Activated gamma-delta T cell treated with anti-CD3 and anti-CD28 coated beads, Interleukin-2, amount 50 U/mL, for 16 hours (primary cell): ENCODE results near the gene ZSCAN21.
"Not testable (repeated sequence)": the region's sequence is repeated elsewhere in the genome, so short reads cannot be mapped to it uniquely, and the experiment has no call there.

ENCODE experiments used
- DNase-seq: peaks from one replicate; pipeline ENCODE4 v3.0.0-alpha.2; 2020; ENCODE audit warnings: low read depth

The ZSCAN21 gene

DNA sequence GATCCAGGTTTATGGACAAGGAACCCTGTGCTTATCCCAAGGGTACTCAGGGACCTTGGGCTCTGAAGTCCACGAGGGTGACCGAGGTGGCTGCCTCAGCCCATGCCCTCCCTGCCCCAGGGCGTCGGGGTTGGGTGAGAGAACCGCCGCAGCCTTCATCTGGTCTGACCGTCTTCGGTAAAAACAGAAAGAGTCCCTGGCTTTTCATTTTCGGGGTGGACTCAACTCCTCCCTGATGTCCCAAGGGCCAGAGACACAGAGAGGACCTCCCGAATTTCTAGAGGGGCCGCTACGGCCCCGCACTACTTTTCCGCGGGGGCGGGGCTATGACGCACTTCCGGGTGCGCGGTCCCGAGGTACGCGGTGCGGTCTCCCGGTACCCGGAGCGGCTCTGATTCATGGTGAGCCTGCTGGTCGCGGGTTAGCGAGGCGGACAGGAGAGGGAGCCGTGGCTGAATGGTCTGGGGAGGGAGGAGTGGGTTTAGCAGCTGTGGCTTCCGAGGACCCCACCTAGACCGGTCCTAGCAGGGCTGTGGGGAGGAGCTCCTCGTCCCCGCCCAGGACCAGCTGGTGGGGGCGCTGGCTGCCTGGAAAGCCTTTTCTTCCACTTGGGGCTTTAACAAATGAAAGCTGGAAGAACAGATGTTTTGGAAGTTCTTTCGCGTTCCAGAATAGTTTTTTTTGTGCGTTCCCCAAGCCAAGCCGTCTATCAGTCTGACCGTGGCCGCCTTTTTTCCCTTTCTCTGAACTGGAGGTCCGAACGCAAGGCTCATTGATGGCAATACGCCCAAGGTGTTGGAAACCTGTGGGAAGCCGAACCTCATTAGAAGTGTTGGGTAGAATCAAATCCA lies at the start of gene ZSCAN21:
Gene ZSCAN21 (plus strand): TSS at position 334 of the 851 bp plus-strand sequence. CDS start 7,233 bp downstream, outside the sequence.
- peak; percentile 70 for DNase-seq

DNA sequence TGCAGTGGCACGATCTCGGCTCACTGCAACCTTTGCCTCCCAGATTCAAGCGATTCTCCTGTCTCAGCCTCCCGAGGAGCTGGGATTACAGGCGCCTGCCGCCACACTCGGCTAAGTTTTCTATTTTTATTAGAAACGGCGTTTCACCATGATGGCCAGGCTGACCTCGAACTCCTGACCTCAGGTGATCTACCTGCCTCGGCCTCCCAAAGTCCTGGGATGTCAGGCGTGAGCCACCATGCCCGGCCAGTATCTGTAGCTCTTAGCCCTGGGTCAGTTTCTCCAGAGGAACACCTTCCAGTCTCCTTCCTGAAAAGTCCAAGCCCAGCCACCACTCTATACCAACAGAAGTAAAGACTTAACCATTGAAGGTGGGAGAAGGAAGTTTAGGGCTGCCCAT lies 49.3 kb upstream of the ZSCAN21 start:
- DNase-seq = no peak

DNA sequence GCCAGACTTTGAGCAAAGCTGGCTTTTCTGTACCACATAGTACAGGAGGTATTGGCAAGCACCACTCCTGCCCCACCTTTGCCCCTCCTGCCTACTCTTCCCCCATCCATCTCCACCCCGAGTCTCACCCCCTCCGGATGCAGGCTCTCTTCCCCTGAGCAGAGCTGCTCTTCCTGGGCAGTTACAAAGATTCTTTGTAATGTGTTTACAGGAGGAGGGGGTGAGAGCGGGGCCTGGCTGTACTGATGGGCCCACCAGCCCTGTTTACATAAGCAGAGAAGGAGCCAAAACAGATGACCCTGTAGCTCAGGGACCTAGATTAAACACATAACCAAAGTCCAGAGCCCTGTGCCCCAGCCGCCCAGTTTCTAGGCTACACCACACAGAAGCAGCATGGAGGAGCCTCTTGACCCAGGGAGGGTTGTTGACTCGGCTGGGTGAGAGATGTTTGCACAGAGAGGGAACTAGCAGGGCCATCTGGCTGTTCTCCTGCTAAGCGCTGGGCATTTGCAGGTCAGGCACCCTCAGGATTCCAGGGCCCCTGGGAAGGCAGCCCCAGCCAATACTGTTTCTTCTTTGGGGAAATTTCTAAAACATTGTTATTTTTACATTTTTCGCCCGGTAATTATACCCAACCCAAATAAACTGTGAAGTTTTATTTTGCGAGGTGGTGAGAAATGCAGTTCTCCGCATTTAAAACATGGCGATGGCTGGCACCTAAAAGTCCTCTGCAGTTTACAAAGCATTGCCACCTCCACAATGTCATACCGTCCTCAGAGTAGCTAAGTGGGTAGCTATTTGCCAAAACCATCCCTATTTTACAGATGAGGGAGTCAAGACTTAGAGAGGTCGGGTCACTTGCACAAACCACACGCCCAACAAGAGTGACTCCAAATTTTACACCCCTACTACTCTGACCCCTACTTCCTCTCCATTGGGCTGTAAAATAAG lies 45.6 kb upstream of the ZSCAN21 start:
- no peak for DNase-seq

DNA sequence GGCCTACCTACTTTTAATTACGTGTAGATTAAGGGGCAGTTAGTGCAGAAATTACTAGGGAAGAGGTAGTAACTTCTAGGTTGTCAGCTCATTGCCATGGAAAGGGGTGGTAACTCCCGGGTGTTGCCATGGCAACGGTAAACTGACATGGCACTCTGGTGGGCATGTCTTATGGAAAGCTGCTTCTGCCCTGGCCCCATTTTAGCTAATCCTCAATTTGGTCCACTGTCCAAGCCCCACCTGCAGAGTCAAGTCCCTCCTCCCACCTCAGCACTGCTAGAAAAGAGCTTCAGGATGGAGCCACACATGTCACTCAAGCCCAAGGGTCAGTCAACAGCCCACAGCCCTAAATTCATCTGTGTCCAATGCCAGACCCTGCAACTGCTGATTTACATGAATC lies 41.7 kb upstream of the ZSCAN21 start:
- DNase-seq = no peak

DNA sequence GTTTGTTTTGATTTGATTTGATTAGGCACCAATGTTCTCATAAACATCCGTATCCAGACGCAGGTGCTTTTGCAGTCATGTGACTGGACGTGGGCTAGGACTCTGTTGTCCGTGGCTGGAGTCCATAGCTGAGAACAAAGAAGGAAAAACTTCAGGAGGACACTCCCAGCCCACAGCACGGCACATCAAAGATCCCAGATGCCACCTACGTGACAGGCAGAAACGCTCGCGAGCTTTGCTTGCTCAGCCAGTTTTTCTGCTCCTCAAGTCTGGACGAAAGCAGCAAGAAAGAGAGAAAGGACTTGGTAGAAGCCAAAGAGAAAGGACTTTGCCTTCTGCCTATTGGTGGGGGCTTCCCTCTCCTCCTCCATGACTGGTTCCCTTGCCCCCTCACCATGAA lies 41.0 kb upstream of the ZSCAN21 start:
- DNase-seq = no peak

DNA sequence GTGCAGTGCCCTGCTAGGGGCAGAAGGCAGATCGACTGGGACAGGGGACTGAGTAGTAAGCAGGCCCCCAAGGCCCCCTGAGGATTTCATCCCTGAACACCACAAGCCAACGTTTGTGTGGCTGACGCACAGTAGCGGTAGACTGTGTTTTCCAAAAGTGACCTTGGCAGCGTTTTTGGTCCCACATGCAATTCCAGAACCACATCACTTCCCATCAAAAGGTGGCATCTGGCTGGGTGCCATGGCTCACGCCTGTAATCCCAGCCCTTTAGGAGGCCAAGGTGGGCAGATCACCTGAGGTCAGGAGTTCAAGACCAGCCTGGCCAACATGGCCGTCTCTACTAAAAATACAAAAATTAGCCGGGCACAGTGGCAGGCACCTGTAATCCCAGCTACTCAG lies 39.6 kb upstream of the ZSCAN21 start:
- DNase-seq = not testable (repeated sequence)

DNA sequence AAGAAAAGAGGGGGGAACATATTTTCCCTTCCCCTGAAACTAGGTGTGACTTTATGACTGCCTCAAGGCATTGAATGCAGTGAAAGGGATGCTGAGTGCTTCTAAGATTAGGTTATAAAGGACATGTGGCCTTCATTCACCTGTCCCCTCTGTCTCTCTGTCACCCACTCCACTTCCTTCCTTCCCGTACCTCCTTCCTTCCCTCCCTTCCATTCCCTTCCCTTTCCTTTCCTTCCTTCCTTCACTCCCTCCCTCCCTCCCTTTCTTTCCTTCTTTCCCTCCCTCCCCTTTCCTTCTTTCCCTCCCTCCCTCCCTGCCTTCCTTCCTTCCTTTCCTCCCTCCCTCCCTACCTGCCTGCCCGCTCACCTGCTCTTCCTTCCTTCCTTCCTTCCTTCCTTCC lies 38.7 kb upstream of the ZSCAN21 start:
- no peak for DNase-seq

DNA sequence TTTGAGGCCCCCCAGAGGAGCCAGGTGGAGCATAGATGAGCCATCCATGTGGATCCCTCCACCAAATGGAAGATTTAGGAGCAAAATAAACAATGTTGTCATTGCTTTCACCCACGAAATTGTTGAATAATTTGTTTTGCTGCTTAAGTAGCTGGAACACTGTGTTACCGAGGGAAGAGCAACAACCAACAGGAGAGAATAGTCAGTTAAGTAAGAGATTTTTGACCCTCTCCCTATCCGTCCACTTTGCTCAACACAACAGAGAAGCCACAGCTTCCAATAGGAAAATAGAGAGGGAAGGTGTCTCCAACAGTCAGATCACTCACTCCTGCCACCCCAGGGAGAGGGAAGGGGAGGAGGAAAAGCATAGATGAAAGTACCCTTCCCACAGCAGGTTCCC lies 38.1 kb upstream of the ZSCAN21 start:
- DNase-seq = no peak

DNA sequence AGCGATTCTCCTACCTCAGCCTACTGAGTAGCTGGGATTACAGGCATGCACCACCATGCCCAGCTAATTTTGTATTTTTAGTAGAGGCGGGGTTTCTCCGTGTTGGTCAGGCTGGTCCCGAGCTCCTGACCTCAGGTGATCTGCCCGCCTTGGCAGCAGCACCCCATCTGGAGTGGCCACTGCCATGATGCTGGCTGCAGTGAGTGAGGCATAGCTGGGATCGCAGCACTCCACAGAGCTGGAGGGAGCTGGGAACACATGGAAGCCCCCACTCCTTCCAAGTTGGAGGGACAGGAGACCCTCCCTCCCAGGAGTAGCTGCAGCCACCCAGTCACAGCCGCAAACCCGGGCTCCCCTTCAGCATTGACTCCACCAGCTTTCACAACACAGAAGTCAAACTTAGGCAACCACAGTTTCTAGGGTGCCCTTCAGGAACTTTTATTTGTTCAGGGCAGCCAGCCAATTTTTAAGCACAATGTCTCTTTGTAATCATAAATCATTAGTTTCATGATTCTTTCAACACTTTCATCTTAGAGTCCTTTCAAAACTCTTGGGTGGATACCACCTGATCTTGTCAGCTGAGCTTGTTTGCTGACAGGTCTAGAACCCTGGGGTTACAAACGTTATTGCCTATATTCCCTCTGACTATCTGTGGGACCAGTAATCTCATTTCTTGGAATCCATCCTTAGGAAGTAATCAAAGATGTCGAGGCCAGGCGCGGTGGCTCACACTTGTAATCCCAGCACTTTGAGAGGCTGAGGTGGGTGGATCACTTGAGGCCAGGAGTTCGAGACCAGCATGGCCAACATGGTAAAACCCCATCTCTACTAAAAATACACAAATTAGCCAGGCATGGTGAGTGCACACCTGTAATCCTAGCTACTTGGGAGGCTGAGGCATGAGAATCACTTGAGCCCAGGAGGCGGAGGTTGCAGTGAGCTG lies 36.9 kb upstream of the ZSCAN21 start:
- DNase-seq = not testable (repeated sequence)

DNA sequence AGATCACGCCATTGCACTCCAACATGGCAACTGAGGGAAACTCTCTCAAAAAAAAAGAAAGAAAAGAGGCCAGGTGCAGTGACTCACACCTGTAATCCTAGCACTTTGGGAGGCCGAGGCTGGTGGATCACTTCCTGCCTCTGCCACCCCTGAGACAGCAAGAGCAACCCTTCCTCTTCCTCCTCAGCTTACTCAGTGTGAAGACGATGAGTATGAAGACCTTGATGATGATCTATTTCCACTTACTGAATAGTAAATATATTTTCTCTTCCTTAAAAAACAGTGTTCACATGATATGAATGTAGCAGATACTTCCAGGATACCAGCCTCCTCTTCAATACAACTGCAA lies 36.3 kb upstream of the ZSCAN21 start:
- DNase-seq = no peak

DNA sequence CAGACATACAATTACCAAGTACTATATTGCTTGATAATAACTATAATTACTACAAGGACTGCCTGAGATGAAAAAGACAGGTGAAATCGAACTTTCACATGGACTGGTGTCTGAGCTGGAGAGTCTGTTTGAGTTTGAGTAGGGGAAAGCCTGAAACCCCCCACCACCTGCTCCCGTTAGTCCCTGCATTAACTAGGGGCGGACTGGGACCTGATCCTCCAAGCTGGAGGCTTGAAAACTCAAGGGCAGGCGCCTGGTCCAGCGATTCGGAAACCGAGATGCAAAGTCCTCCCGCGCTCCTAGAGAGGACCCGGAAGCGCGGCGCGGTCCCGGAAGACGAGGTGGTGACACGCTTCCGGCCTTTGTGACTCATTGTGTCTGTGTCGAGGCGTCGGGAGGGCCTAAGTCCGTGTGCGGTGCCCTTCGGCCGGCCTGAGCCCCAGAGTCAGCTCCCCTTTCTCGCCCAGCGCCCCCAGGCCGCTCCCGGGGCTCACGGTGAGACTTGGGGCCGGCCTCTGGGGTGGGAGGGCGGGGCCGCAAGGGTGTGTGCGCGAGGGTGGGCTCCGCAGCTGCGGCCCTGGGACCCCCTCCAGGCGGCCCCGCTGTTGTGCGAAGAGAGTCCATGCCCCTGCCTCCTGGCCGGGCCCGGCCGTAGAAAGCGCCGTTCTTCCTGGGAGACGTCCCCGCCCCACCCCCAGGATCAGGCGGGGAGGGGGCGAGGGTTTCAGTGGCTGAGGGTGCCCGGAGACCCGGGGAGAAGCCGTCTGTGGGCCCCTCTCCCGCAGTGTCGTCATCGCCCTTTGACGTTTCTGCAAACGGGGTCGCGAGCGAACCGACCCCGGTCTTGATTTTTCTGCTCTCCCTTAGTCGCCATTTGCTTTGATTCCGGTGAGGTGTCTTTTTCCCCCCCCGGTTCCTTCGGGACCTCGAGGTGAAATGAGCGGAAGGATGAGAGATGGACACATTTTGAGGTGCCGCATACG lies 34.1 kb upstream of the ZSCAN21 start, which contains the start of gene ZKSCAN1:
Gene ZKSCAN1 (plus strand): TSS at position 365 of the 983 bp plus-strand sequence. CDS start 7,911 bp downstream, outside the sequence.
- DNase-seq = peak; percentile 73

DNA sequence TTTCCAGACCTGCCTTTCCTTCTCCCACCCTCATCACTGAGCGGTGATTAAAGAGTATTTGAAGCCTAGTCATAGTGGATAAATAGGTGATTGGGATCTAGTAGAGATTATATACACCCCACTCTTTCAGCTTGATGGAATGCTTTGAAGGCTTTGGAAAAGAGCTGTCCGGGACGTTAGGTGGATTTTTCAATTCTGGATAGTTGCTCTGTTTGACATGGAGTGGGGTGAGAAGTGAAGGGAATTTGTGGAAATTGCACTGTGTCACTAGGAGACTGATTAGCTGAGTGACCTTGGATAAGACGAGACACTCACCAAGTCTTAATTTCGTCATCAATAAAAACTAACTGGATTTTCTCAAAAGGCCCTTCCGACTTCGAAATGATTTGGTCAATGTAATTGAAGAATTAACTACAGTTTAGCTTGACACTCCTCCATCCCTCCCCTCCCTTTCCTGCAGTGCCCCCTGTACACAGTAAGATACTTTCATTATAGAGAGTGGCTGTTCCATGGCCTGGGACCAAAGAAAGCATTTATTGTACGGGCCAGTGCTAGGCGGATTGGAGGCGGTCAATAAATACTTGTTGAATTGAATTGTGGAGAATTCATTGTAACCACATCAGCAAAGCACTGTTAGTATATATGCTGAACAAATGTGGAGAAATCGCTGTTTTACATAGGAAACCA lies 33.2 kb upstream of the ZSCAN21 start:
- no peak for DNase-seq

DNA sequence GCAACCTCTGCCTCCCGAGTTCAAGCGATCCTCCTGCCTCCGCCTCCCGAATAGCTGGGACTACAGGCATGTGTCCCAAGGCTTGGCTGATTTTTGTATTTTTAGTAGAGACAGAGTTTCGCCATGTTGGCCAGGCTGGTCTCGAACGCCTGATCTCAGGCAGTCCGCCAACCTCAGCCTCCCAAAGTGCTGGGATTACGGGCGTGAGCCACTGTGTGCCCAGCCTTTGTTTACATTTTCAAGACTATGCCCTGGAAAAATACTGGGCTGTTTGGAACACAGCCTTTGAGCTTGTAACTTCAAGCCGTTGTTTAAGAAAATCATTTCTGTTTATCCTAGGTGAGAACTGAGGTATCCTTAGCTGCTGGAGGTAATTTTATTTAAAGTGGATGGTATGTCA lies 32.3 kb upstream of the ZSCAN21 start:
- no peak for DNase-seq

DNA sequence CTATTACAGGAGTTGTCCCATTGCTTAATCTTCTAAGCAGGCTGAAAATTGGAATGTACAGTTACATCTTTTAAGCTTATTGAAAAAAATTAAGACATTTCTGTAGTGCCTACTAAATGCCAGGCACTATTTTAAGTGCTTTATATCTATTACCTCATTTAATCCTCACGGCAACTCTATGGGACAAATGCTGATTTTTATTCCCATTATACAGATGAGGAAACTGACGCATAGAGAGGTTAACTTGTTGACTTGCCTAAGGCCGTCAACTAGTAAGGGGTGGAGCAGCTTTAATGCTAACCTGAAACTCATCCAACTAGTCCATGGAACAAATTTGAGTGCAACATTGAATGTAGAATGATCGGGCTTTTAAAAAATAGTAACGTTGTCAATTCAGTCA lies 31.7 kb upstream of the ZSCAN21 start:
- no peak for DNase-seq

DNA sequence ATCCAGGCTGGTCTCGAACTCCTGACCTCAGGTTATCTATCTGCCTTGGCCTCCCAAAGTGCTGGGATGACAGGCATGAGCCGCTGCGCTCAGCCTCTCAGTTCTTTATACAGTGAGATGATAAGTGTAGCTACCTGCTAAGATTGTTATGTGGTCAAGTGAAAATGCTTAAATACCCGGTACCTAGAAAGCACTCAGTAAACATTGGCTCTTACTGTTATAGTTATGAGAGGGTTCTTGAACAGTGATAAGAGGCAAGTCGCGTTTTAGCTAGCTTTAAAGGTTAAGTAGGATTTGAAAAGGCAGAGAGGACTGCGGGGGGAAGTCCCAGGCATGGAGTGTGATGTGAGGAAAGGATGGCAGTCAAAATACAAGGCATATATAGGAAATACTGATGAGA lies 29.7 kb upstream of the ZSCAN21 start:
- DNase-seq = no peak

DNA sequence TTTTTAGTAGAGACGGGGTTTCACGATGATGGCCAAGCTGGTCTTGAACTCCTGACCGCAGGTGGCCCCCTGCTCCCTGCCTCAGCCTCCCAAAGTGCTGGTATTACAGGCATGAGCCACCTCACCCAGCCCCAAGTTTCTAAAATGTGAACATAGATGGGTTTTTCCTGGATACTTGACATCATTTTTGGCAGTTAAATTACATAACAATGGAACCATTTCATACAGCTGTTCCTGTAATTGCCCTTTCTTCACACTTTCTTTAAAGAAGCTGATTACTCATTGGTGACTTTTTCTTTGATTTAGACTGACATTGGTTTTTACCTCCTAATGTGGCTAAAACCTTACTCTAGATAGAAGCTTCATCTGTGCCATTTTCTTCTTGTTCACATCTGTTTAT lies 28.3 kb upstream of the ZSCAN21 start:
- no peak for DNase-seq

DNA sequence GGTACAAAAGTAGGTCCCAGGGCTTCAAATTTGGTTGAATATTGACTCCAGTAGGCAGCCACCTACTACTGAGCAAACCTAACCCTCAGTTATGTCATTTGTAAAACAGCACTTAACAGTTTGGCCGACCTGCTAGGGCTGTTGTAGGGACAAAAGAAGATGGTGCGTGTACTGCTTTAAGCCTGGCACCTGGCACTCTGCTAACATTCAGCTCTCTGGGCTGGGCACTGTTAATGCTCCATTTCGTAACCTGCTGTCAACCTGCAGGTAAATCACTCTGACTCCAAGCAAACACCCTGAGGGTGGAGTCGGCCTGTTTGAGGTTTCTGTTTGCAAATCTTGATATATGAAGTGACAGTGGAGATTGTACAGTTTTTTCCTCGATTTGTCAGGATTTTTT lies 27.0 kb upstream of the ZSCAN21 start:
- no peak for DNase-seq

DNA sequence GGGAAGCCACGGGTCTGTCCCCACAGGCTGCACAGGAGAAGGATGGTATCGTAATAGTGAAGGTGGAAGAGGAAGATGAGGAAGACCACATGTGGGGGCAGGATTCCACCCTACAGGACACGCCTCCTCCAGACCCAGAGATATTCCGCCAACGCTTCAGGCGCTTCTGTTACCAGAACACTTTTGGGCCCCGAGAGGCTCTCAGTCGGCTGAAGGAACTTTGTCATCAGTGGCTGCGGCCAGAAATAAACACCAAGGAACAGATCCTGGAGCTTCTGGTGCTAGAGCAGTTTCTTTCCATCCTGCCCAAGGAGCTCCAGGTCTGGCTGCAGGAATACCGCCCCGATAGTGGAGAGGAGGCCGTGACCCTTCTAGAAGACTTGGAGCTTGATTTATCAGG lies 26.0 kb upstream of the ZSCAN21 start:
- no peak for DNase-seq

DNA sequence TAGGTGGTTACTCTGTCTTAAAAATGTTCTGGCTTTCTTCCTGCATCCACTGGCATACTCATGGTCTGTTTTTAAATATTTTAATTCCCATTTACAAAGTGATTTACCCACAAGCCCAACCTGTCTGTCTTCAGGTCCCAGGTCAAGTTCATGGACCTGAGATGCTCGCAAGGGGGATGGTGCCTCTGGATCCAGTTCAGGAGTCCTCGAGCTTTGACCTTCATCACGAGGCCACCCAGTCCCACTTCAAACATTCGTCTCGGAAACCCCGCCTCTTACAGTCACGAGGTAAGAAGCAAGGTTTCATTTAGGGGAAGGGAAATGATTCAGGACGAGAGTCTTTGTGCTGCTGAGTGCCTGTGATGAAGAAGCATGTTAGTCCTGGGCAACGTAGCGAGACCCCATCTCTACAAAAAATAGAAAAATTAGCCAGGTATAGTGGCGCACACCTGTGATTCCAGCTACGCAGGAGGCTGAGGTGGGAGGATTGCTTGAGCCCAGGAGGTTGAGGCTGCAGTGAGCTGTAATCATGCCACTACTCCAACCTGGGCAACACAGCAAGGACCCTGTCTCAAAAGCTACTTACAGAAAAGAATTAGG lies 25.5 kb upstream of the ZSCAN21 start:
- no peak for DNase-seq

DNA sequence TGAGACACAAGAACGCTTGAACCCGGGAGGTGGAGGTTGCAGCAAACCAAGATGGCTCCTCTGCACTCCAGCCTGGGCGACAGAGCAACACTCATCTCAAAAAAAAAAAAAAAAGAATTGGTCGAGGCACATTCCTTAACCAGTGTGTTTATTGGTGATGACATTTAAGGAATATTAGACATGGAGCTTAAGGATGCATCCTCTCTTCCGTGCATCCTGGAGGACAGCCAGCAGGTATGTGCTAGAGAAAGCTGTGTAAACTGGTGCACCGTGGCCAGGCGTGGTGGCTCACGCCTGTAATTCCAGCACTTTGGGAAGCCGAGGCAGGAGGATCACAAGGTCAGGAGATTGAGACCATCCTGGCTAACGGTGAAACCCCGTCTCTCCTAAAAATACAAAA lies 22.4 kb upstream of the ZSCAN21 start:
- DNase-seq = no peak
